ENCODE measurements around the gene DDAH1. TPM values are rescaled to one million over a fixed set of nuclear protein-coding genes. Genes with fewer than 3 reads are reported as not detected.

The DDAH1 gene
- total and polyA plus RNA-seq, 2 of the 8 experiments (the other 6 are each of a cell fraction or from before 2014, with no cell fraction given), result 22.8 to 54.5 TPM

- FAIRE-seq (no peak), DNase-seq (ENCODE audit: low read depth in 1 of 2, low spot score in 2 of 2) (no peak)
- no peak overlapping the region for H3K23ac ChIP-seq (ENCODE audit: insufficient read length)
- 83% methylated on average over 2 of the region's 2 CpGs; no CpG with 5 or more reads in 1 of the 2 experiments for WGBS, 2 experiments (ENCODE audit: extremely low coverage in 1 of 2, insufficient coverage in 1 of 2, insufficient read length in 1 of 2, insufficient replicate concordance in 2 of 2, low coverage in 1 of 2, low lambda C conversion rate in 2 of 2, missing lambda C conversion rate in 1 of 2)
- H2BK5ac ChIP-seq (ENCODE audit: low read depth, low read length), result no peak overlapping the region
- H3K79me1 ChIP-seq (ENCODE audit: low read depth, low read length), result no peaks in the 10 kb centered on the region
- H4K5ac ChIP-seq (ENCODE audit: insufficient read length, low read depth, low read length), result no peak overlapping the region
- no peaks in the 10 kb centered on the region; a peak in 1 of 8 replicates for H3K36me3 ChIP-seq (ENCODE audit: control insufficient read depth in 2 of 4, insufficient read depth in 4 of 4, low read length in 3 of 4)
- no peak overlapping the region for H4K8ac ChIP-seq (ENCODE audit: extremely low read depth, insufficient read depth, low read length)
- TF ChIP-seq EGR1 (IDR thresholded peaks at IDR 0.05; ENCODE audit: borderline replicate concordance, low read depth, low read length), result no peak
- no peak for TF ChIP-seq GABPA (IDR thresholded peaks at IDR 0.05; ENCODE audit: borderline replicate concordance, insufficient read depth, low read length)
- no peak for TF ChIP-seq NRF1 (IDR thresholded peaks at IDR 0.05; ENCODE audit: low read depth, low read length)
- no peak overlapping the region for H2AFZ ChIP-seq (ENCODE audit: low read length)
- H3K14ac ChIP-seq (ENCODE audit: insufficient read length), result no peak overlapping the region
- H3K18ac ChIP-seq (ENCODE audit: extremely low read depth, low read length), result no peak overlapping the region
- H3K4me3 ChIP-seq (ENCODE audit: extremely low read depth in 1 of 4, insufficient read depth in 2 of 4, low read depth in 3 of 4, low read length in 4 of 4), result no peak overlapping the region
- peaks cover 0 to 1% of the 10 kb centered on the region in 2 experiments for H4K20me1 ChIP-seq (replicated peaks in 1 of 2; ENCODE audit: control insufficient read depth in 1 of 2, insufficient read depth in 2 of 2, low read length in 2 of 2)
- no peak overlapping the region for H3K4me2 ChIP-seq (ENCODE audit: insufficient read depth in 1 of 2, low read depth in 2 of 2, low read length in 2 of 2)
- POLR2A ChIA-PET (ENCODE audit: partially characterized antibody), result interaction anchor here (0.6 to 1.2 kb wide), 3 partner anchors 25 to 260 kb away, joined by 3 to 4 read pairs (median 3); partner anchors contain the start of gene CCN1
- H3K27me3 ChIP-seq (replicated peaks in 1 of 4; ENCODE audit: control insufficient read depth in 3 of 4, extremely low read depth in 1 of 4, insufficient read depth in 3 of 4, low read length in 3 of 4), result no peaks in the 10 kb centered on the region
- peaks cover 0 to 8% (median 2%) of the 10 kb centered on the region in 4 experiments; a peak in 4 of 7 replicates for H3K4me1 ChIP-seq (replicated peaks in 1 of 4; ENCODE audit: control insufficient read depth in 3 of 4, insufficient read depth in 4 of 4, low read length in 3 of 4)
- no peaks in the 10 kb centered on the region for H3K79me2 ChIP-seq (ENCODE audit: control insufficient read depth in 1 of 2, insufficient read depth in 2 of 2, low read length in 2 of 2)
- no peak overlapping the region for H4K91ac ChIP-seq (replicated peaks; ENCODE audit: insufficient read length, low read length)
- H2BK12ac ChIP-seq (ENCODE audit: low read depth, low read length), result no peak overlapping the region
- H3K9me3 ChIP-seq (ENCODE audit: insufficient read depth in 2 of 2, low read depth in 1 of 2, low read length in 1 of 2), result no peaks in the 10 kb centered on the region
- no peak overlapping the region for H3K56ac ChIP-seq (replicated peaks; ENCODE audit: insufficient read length, low read depth, low read length)
- H3K27ac ChIP-seq (ENCODE audit: low read depth, low read length), result no peak overlapping the region
- H3K4ac ChIP-seq (replicated peaks; ENCODE audit: insufficient read length, low read depth, low read length), result no peak overlapping the region
- H3K9ac ChIP-seq (replicated peaks in 1 of 4; ENCODE audit: extremely low read depth in 1 of 4, low read depth in 3 of 4, low read length in 3 of 4), result no peak overlapping the region
- CTCF ChIA-PET (ENCODE audit: partially characterized antibody), result interaction anchor here (0.7 to 1.3 kb wide), 3 partner anchors 12 to 156 kb away, joined by 3 read pairs; no protein-coding TSS in a partner anchor
- no peak overlapping the region for H2BK20ac ChIP-seq (ENCODE audit: low read length)
- H2BK15ac ChIP-seq (ENCODE audit: low read length), result no peak overlapping the region
- no peak overlapping the region for H2BK120ac ChIP-seq (replicated peaks; ENCODE audit: low read depth, low read length)
- H3K23me2 ChIP-seq (ENCODE audit: low read depth, low read length), result no peaks in the 10 kb centered on the region
- no peak overlapping the region for H2AK5ac ChIP-seq (ENCODE audit: low read depth, low read length)
Observed at GRCh38 chr1:85320371-85321131, 144.4 kb downstream of the DDAH1 start.
